SK-N-SH treated with all-trans-retinoic acid at 6 μM for 48 hours (cell line): ENCODE measurements around the gene MYO9A.

ENCODE experiments used
- BACH2 ChIP-seq: fragments of 250-450 bp; sonication (Bioruptor Pico); IDR thresholded peaks from 2 replicates; pipeline ENCODE4 v1.9.0; 2021; ENCODE audit warnings: mild to moderate bottlenecking, borderline replicate concordance
- CREB5 ChIP-seq: fragments of 250-450 bp; sonication (Bioruptor Pico); IDR thresholded peaks from 2 replicates; pipeline ENCODE4 v1.5.1; 2020; ENCODE audit warnings: low read depth, mild to moderate bottlenecking, moderate library complexity
- ISL1 ChIP-seq: fragments of 250-450 bp; sonication (Bioruptor Pico); IDR thresholded peaks from 2 replicates; pipeline ENCODE4 v2.1.2; 2022; ENCODE audit warnings: mild to moderate bottlenecking, moderate library complexity
- OSR1 ChIP-seq: fragments of 250-450 bp; sonication (Bioruptor Pico); IDR thresholded peaks from 2 replicates; pipeline ENCODE4 v1.8.0; 2022; ENCODE audit warnings: moderate library complexity, mild to moderate bottlenecking, inconsistent platforms
- PPARA ChIP-seq: fragments of 250-450 bp; sonication (Bioruptor Pico); IDR thresholded peaks from 2 replicates; pipeline ENCODE4 v1.5.0; 2020; ENCODE audit warnings: mild to moderate bottlenecking, borderline replicate concordance
- TOX ChIP-seq: fragments of 250-450 bp; sonication (Bioruptor Pico); IDR thresholded peaks from 2 replicates; pipeline ENCODE4 v1.8.0; 2021; ENCODE audit warnings: mild to moderate bottlenecking, moderate library complexity, borderline replicate concordance
- ZFP30 ChIP-seq: fragments of 450-650 bp; formaldehyde crosslinking; IDR thresholded peaks from 2 replicates; pipeline ENCODE4 v1.5.0; 2022; ENCODE audit warnings: mild to moderate bottlenecking, moderate library complexity
- ZNF565 ChIP-seq: fragments of 450-650 bp; formaldehyde crosslinking; conservative IDR thresholded peaks from 2 replicates; pipeline ENCODE4 v1.5.0; 2020; ENCODE audit warnings: low read depth, mild to moderate bottlenecking, moderate library complexity
- ZNF8 ChIP-seq: fragments of 450-650 bp; formaldehyde crosslinking; IDR thresholded peaks from 2 replicates; pipeline ENCODE4 v1.5.0; 2020; ENCODE audit warnings: mild to moderate bottlenecking, moderate library complexity
- TF ChIP-seq, protein P1 (sequence below): fragments of 250-450 bp; sonication (Bioruptor Pico); IDR thresholded peaks from 2 replicates; pipeline ENCODE4 v1.8.0; 2020; ENCODE audit warnings: mild to moderate bottlenecking, moderate library complexity, borderline replicate concordance
- TF ChIP-seq, protein P2 (sequence below): fragments of 250-450 bp; sonication (Bioruptor Pico); IDR thresholded peaks from 2 replicates; pipeline ENCODE4 v1.8.0; 2021; ENCODE audit warnings: low read depth, mild to moderate bottlenecking, moderate library complexity, borderline replicate concordance

GRCh38 chr15:72050700-72051099 is 67.2 kb downstream of the MYO9A start:
- no peak for TF ChIP-seq ZNF8
- TF ChIP-seq, protein P1, sequence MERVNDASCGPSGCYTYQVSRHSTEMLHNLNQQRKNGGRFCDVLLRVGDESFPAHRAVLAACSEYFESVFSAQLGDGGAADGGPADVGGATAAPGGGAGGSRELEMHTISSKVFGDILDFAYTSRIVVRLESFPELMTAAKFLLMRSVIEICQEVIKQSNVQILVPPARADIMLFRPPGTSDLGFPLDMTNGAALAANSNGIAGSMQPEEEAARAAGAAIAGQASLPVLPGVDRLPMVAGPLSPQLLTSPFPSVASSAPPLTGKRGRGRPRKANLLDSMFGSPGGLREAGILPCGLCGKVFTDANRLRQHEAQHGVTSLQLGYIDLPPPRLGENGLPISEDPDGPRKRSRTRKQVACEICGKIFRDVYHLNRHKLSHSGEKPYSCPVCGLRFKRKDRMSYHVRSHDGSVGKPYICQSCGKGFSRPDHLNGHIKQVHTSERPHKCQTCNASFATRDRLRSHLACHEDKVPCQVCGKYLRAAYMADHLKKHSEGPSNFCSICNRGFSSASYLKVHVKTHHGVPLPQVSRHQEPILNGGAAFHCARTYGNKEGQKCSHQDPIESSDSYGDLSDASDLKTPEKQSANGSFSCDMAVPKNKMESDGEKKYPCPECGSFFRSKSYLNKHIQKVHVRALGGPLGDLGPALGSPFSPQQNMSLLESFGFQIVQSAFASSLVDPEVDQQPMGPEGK = no peak
- no peak for TF ChIP-seq BACH2 (CRISPR knock-in tag)
- TF ChIP-seq ZFP30 (CRISPR knock-in tag) = no peak
- TF ChIP-seq CREB5 (CRISPR knock-in tag) = no peak
- no peak for TF ChIP-seq OSR1 (CRISPR knock-in tag)
- no peak for TF ChIP-seq TOX
- TF ChIP-seq, protein P2, sequence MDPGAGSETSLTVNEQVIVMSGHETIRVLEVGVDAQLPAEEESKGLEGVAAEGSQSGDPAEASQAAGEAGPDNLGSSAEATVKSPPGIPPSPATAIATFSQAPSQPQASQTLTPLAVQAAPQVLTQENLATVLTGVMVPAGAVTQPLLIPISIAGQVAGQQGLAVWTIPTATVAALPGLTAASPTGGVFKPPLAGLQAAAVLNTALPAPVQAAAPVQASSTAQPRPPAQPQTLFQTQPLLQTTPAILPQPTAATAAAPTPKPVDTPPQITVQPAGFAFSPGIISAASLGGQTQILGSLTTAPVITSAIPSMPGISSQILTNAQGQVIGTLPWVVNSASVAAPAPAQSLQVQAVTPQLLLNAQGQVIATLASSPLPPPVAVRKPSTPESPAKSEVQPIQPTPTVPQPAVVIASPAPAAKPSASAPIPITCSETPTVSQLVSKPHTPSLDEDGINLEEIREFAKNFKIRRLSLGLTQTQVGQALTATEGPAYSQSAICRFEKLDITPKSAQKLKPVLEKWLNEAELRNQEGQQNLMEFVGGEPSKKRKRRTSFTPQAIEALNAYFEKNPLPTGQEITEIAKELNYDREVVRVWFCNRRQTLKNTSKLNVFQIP (CRISPR knock-in tag) = no peak
- TF ChIP-seq ISL1 (CRISPR knock-in tag) = no peak
- no peak for TF ChIP-seq ZNF565 (CRISPR knock-in tag)
- TF ChIP-seq PPARA (CRISPR knock-in tag) = no peak
